KMS-11 (cell line): ENCODE data around the gene CACNA1S.

Experiments
- H2AFZ ChIP-seq: fragments of 200-600 bp; sonication (generic); 2 replicates; pipeline ENCODE4 v1.6.1; 2016; ENCODE audit warnings: antibody characterized with exemption, mixed run types, low read depth
- H3K27ac ChIP-seq: fragments of 200-600 bp; sonication (generic); 2 replicates; pipeline ENCODE4 v1.6.1; 2016; ENCODE audit warnings: mild to moderate bottlenecking, mixed run types
- H3K27me3 ChIP-seq: fragments of 200-600 bp; sonication (generic); 2 replicates; pipeline ENCODE4 v1.6.1; 2017; ENCODE audit warnings: mild to moderate bottlenecking, low read depth, mixed run types, moderate library complexity; ENCODE audit not compliant: insufficient read depth
- H3K36me3 ChIP-seq: fragments of 200-600 bp; sonication (generic); 2 replicates; pipeline ENCODE4 v1.6.1; 2017; ENCODE audit warnings: mild to moderate bottlenecking, mixed run types; ENCODE audit not compliant: insufficient read depth
- H3K4me1 ChIP-seq: fragments of 200-600 bp; sonication (generic); 2 replicates; pipeline ENCODE4 v1.6.1; 2016; ENCODE audit warnings: mild to moderate bottlenecking, low read depth, mixed run types; ENCODE audit not compliant: poor library complexity, severe bottlenecking
- H3K4me2 ChIP-seq: fragments of 200-600 bp; sonication (generic); 2 replicates; pipeline ENCODE4 v1.7.0; 2016; ENCODE audit warnings: mild to moderate bottlenecking, mixed run types
- H3K4me3 ChIP-seq: fragments of 200-600 bp; sonication (generic); IDR thresholded peaks from 2 replicates; pipeline ENCODE4 v1.6.1; 2017; ENCODE audit warnings: low read depth, low read length, mixed read lengths; ENCODE audit not compliant: insufficient read depth
- H3K79me2 ChIP-seq: fragments of 200-600 bp; sonication (generic); 2 replicates; pipeline ENCODE4 v1.6.1; 2016; ENCODE audit warnings: low read depth, mixed run types; ENCODE audit not compliant: insufficient read depth
- H3K9ac ChIP-seq: fragments of 200-600 bp; sonication (generic); 2 replicates; pipeline ENCODE4 v1.6.1; 2016; ENCODE audit warnings: mild to moderate bottlenecking, mixed run types
- H4K20me1 ChIP-seq: fragments of 200-600 bp; sonication (generic); 2 replicates; pipeline ENCODE4 v1.6.1; 2016; ENCODE audit warnings: mild to moderate bottlenecking, mixed run types; ENCODE audit not compliant: insufficient read depth
- TF ChIP-seq, protein P1 (sequence below): fragments of 200-600 bp; sonication (generic); conservative IDR thresholded peaks from 2 replicates; pipeline ENCODE4 v1.6.1; 2017; ENCODE audit warnings: low read depth, mild to moderate bottlenecking, antibody characterized with exemption, low read length, moderate library complexity, mixed read lengths

Gene CACNA1S

DNA sequence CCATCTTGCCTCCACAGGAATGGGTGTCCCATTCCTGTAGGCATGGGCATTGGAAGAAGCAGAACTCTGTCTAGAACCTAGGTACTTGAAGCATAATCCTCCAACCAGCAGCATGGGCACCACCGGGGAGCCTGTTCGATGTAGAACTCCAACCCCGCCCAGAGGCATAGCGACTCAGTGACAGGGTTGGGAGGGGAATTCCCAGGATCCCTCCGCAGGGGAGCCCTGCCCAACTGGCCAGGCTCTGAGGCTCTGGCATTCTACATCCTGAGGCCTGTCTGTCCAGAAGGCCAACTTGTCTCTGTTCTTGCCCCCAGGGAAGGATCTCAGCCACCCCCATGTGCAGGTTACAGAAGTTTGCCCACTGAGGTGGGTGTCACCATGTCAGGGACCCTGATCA is 38.2 kb downstream of the CACNA1S start:
- Histone ChIP-seq H3K27ac (no peak overlapping the region), H2AFZ (no peak overlapping the region), H3K9ac (no peak overlapping the region), H4K20me1 (no peaks in the 10 kb centered on the region), H3K27me3 (no peaks in the 10 kb centered on the region; the same call in 1 of the 2 replicates), H3K4me3 (no peak overlapping the region), H3K79me2 (no peaks in the 10 kb centered on the region), H3K36me3 (no peaks in the 10 kb centered on the region), H3K4me2 (no peak overlapping the region), H3K4me1 (no peaks in the 10 kb centered on the region)
- TF ChIP-seq, protein P1, sequence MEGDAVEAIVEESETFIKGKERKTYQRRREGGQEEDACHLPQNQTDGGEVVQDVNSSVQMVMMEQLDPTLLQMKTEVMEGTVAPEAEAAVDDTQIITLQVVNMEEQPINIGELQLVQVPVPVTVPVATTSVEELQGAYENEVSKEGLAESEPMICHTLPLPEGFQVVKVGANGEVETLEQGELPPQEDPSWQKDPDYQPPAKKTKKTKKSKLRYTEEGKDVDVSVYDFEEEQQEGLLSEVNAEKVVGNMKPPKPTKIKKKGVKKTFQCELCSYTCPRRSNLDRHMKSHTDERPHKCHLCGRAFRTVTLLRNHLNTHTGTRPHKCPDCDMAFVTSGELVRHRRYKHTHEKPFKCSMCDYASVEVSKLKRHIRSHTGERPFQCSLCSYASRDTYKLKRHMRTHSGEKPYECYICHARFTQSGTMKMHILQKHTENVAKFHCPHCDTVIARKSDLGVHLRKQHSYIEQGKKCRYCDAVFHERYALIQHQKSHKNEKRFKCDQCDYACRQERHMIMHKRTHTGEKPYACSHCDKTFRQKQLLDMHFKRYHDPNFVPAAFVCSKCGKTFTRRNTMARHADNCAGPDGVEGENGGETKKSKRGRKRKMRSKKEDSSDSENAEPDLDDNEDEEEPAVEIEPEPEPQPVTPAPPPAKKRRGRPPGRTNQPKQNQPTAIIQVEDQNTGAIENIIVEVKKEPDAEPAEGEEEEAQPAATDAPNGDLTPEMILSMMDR: no peak

DNA sequence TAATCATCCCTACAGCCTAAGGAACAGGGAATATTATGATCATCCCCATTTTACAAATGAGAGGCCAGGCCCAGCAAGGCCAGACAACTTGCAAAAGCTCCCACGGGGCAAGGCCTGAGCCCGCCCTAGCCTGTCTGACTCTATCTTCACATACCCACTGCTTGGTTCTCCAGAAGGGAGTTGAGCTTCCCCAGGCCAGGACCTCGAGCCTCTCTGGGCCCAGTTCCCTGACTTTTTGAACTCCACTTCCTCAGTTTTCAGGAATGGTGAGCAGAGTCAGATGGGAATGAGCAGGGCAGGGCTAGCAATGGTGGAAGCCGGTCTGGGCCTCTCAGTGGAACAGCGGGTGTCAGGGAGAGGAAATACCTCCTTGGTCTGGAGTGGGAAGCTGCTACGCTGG is 39.3 kb downstream of the CACNA1S start:
- Histone ChIP-seq H3K4me1 (no peaks in the 10 kb centered on the region), H3K79me2 (no peaks in the 10 kb centered on the region), H3K27ac (no peak overlapping the region), H4K20me1 (no peaks in the 10 kb centered on the region), H3K4me3 (no peak overlapping the region), H3K9ac (no peak overlapping the region), H3K4me2 (no peak overlapping the region), H3K36me3 (no peaks in the 10 kb centered on the region), H3K27me3 (no peaks in the 10 kb centered on the region; the same call in 1 of the 2 replicates), H2AFZ (no peak overlapping the region)
- TF ChIP-seq, protein P1: no peak

DNA sequence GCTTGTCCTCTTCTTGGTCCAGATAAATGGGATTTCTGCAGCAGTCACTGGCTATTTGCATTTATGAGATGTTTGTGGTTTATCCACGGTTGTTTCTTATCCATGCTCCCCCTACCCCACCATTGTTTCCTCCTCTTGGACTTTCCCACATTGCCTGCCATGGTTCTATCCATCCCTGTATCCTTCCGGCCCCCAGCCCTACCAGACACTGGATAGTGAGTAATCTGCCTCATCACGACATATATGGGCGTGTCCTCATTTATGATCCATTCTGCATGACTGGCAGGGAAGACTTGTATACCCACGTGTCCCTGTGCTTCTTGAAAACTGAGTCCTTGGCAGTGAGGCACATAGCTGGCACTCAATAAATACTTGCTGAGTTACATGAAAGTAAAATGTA is 40.1 kb downstream of the CACNA1S start:
- no peak overlapping the region for H3K9ac ChIP-seq
- H2AFZ ChIP-seq: no peak overlapping the region
- TF ChIP-seq, protein P1: no peak
- H3K79me2 ChIP-seq: no peaks in the 10 kb centered on the region
- no peaks in the 10 kb centered on the region for H3K4me1 ChIP-seq
- H3K36me3 ChIP-seq: no peaks in the 10 kb centered on the region
- no peak overlapping the region for H3K27ac ChIP-seq
- no peaks in the 10 kb centered on the region; the same call in 1 of the 2 replicates for H3K27me3 ChIP-seq
- H3K4me3 ChIP-seq: no peak overlapping the region
- H3K4me2 ChIP-seq: no peak overlapping the region
- no peaks in the 10 kb centered on the region for H4K20me1 ChIP-seq

DNA sequence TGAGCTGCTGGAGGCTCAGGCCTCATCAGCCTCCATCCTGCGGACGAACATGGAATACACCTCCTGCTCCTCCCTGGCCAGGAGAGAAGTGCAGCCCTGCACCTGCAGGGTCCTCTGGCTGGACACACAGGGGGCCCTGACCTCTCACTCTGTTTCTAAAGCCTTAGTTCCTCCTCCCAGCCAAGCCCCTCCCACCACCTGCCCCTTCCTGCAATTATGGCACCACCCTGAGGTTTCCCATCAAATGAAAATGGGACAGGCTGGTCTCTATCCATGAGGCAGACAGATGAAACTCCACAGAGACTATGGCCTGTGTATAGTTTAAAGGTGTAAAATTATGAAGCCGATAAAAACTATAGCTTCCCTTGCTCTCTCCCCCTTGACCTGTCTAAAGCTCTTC is 42.6 kb downstream of the CACNA1S start:
- Histone ChIP-seq H3K9ac (no peak overlapping the region), H3K36me3 (no peaks in the 10 kb centered on the region), H3K27me3 (no peaks in the 10 kb centered on the region; the same call in 1 of the 2 replicates), H3K4me1 (no peaks in the 10 kb centered on the region), H4K20me1 (no peaks in the 10 kb centered on the region), H3K27ac (no peak overlapping the region), H2AFZ (no peak overlapping the region), H3K79me2 (no peaks in the 10 kb centered on the region), H3K4me2 (no peak overlapping the region), H3K4me3 (no peak overlapping the region)
- TF ChIP-seq, protein P1: no peak
